A673 (cell line): Measurements from ENCODE around the gene PHF20.
"Not testable (repeated sequence)": the region's sequence is repeated elsewhere in the genome, so short reads cannot be mapped to it uniquely, and the experiment has no call there.

Experiments used
- CTCF ChIP-seq: fragments of 300-800, 200-600 bp; sonication (generic); conservative IDR thresholded peaks from 2 replicates; pipeline ENCODE4 v1.5.1; 2017; ENCODE audit warnings: low read depth, mild to moderate bottlenecking, antibody characterized with exemption, low read length, moderate library complexity, mixed read lengths
- EZH2 ChIP-seq: fragments of 200-600 bp; sonication (generic); IDR thresholded peaks from 2 replicates; pipeline ENCODE4 v1.6.1; 2017; ENCODE audit warnings: borderline replicate concordance, low read depth, mild to moderate bottlenecking, mixed read lengths, antibody characterized with exemption, low read length; ENCODE audit not compliant: poor library complexity, severe bottlenecking

- TF ChIP-seq EZH2, CTCF: not testable (repeated sequence)
These were observed 6.9 kb upstream of the PHF20 start for GRCh38 chr20:35764936-35765335.
